ENCODE results near the gene NSD2.
"Not testable (repeated sequence)": the region's sequence is repeated elsewhere in the genome, so short reads cannot be mapped to it uniquely, and the experiment has no call there.

The NSD2 gene

GRCh38 chr4:2008921-2009650 is 137.9 kb downstream of the NSD2 start, which contains the start of gene NELFA:
NELFA (minus strand) TSS chr4:2008974; CDS start chr4:2008959, 15 bp downstream.
- H3K36me3 ChIP-seq (replicated peaks; ENCODE audit: low read depth, low read length): peaks cover 20% of the 10 kb centered on the region
- peaks cover 47% of the 10 kb centered on the region for H3K79me2 ChIP-seq (ENCODE audit: low read length)

GRCh38 chr4:2009651-2010233 is 138.5 kb downstream of the NSD2 start:
- H2AFZ ChIP-seq (ENCODE audit: low read depth, low read length): peak overlapping the region; percentile 61
- H3K36me3 ChIP-seq (replicated peaks; ENCODE audit: low read depth, low read length): peaks cover 20% of the 10 kb centered on the region
- H4K20me1 ChIP-seq (ENCODE audit: insufficient read depth, low read length): peaks cover 23% of the 10 kb centered on the region
- H3K79me2 ChIP-seq (ENCODE audit: low read length): peaks cover 41% of the 10 kb centered on the region
- H3K9me3 ChIP-seq (ENCODE audit: insufficient read depth, low read length): no peaks in the 10 kb centered on the region
- H3K27me3 ChIP-seq (ENCODE audit: low read depth, low read length): no peaks in the 10 kb centered on the region
- peak overlapping the region; percentile 83 for H3K27ac ChIP-seq (ENCODE audit: low read length)
- peak overlapping the region; percentile 83 for H3K9ac ChIP-seq (ENCODE audit: low read length)
- TF ChIP-seq CTCF (IDR thresholded peaks at IDR 0.05; ENCODE audit: low read depth, low read length): no peak
- TF ChIP-seq EZH2phosphoT487 (IDR thresholded peaks at IDR 0.05; ENCODE audit: low read depth): no peak
- H3K4me2 ChIP-seq (ENCODE audit: low read length): peak overlapping the region; percentile 87
- H3K4me1 ChIP-seq (ENCODE audit: low read length): peaks cover 12% of the 10 kb centered on the region
- peak overlapping the region; percentile 94 for H3K4me3 ChIP-seq (ENCODE audit: low read length)

More at GRCh38 chr4:2008921-2009650, 137.9 kb downstream of the NSD2 start, which contains the start of gene NELFA:
- TF ChIP-seq CTCF (IDR thresholded peaks at IDR 0.05; ENCODE audit: low read depth, low read length) (no peak), EZH2phosphoT487 (IDR thresholded peaks at IDR 0.05; ENCODE audit: low read depth) (no peak)
- H3K4me2 ChIP-seq (ENCODE audit: low read length): peak within 1 kb of the TSS; percentile 99
- peak within 1 kb of the TSS; percentile 96 for H2AFZ ChIP-seq (ENCODE audit: low read depth, low read length)
- H4K20me1 ChIP-seq (ENCODE audit: insufficient read depth, low read length): peaks cover 23% of the 10 kb centered on the region
- H3K4me3 ChIP-seq (ENCODE audit: low read length): peak within 1 kb of the TSS; percentile 94
- H3K27ac ChIP-seq (ENCODE audit: low read length): peak within 1 kb of the TSS; percentile 83
- peaks cover 12% of the 10 kb centered on the region for H3K4me1 ChIP-seq (ENCODE audit: low read length)
- H3K9me3 ChIP-seq (ENCODE audit: insufficient read depth, low read length): no peaks in the 10 kb centered on the region
- no peaks in the 10 kb centered on the region for H3K27me3 ChIP-seq (ENCODE audit: low read depth, low read length)
- H3K9ac ChIP-seq (ENCODE audit: low read length): peak within 1 kb of the TSS; percentile 83

- no peak for TF ChIP-seq EZH2phosphoT487 (IDR thresholded peaks at IDR 0.05; ENCODE audit: low read depth)
- TF ChIP-seq CTCF (IDR thresholded peaks at IDR 0.05; ENCODE audit: low read depth, low read length): no peak
- Histone ChIP-seq H3K79me2 (ENCODE audit: low read length) (peaks cover 22% of the 10 kb centered on the region), H3K4me2 (ENCODE audit: low read length) (no peak overlapping the region), H4K20me1 (ENCODE audit: insufficient read depth, low read length) (peaks cover 11% of the 10 kb centered on the region), H3K4me1 (ENCODE audit: low read length) (peaks cover 12% of the 10 kb centered on the region), H3K27me3 (ENCODE audit: low read depth, low read length) (no peaks in the 10 kb centered on the region), H3K36me3 (replicated peaks; ENCODE audit: low read depth, low read length) (peaks cover 6% of the 10 kb centered on the region), H3K4me3 (ENCODE audit: low read length) (no peak overlapping the region), H2AFZ (ENCODE audit: low read depth, low read length) (no peak overlapping the region), H3K9ac (ENCODE audit: low read length) (no peak overlapping the region), H3K27ac (ENCODE audit: low read length) (no peak overlapping the region), H3K9me3 (ENCODE audit: insufficient read depth, low read length) (no peaks in the 10 kb centered on the region)
These were observed 140.4 kb downstream of the NSD2 start for GRCh38 chr4:2011583-2011982.

GRCh38 chr4:2015008-2015407 is 143.8 kb downstream of the NSD2 start:
- Histone ChIP-seq H2AFZ (ENCODE audit: low read depth, low read length) (no peak overlapping the region), H3K36me3 (replicated peaks; ENCODE audit: low read depth, low read length) (no peaks in the 10 kb centered on the region), H3K4me2 (ENCODE audit: low read length) (no peak overlapping the region), H3K4me3 (ENCODE audit: low read length) (no peak overlapping the region), H3K4me1 (ENCODE audit: low read length) (peaks cover 3% of the 10 kb centered on the region; the same call in 1 of the 2 replicates), H3K27me3 (ENCODE audit: low read depth, low read length) (no peaks in the 10 kb centered on the region), H3K79me2 (ENCODE audit: low read length) (no peaks in the 10 kb centered on the region), H3K9ac (ENCODE audit: low read length) (no peak overlapping the region), H3K9me3 (ENCODE audit: insufficient read depth, low read length) (no peaks in the 10 kb centered on the region), H4K20me1 (ENCODE audit: insufficient read depth, low read length) (no peaks in the 10 kb centered on the region), H3K27ac (ENCODE audit: low read length) (no peak overlapping the region)
- TF ChIP-seq EZH2phosphoT487 (IDR thresholded peaks at IDR 0.05; ENCODE audit: low read depth): no peak
- TF ChIP-seq CTCF (IDR thresholded peaks at IDR 0.05; ENCODE audit: low read depth, low read length): no peak

GRCh38 chr4:2021358-2022018 is 150.3 kb downstream of the NSD2 start:
- H3K4me1 ChIP-seq (ENCODE audit: low read length); H3K9me3 ChIP-seq (ENCODE audit: insufficient read depth, low read length); H3K36me3 ChIP-seq (replicated peaks; ENCODE audit: low read depth, low read length); H2AFZ ChIP-seq (ENCODE audit: low read depth, low read length); H3K9ac ChIP-seq (ENCODE audit: low read length); H4K20me1 ChIP-seq (ENCODE audit: insufficient read depth, low read length); H3K4me2 ChIP-seq (ENCODE audit: low read length); H3K27ac ChIP-seq (ENCODE audit: low read length); H3K27me3 ChIP-seq (ENCODE audit: low read depth, low read length); H3K79me2 ChIP-seq (ENCODE audit: low read length); H3K4me3 ChIP-seq (ENCODE audit: low read length): not testable (repeated sequence)
